MCF 10A (cell line): ENCODE measurements around the gene GRAMD2A. TPM values are rescaled to one million over a fixed set of nuclear protein-coding genes. Genes with fewer than 3 reads are reported as not detected.

Source experiments
- BruUV-seq: library from RNA; stranded (reverse); fragments of 400-500 nt; replicated peaks from 2 replicates; lab custom pipeline; 2021; lab: Mats Ljungman, UMichigan
- CTCF ChIA-PET: fragments of 300-600 bp; sonication (Branson Sonifier 250); formaldehyde crosslinking; extraction: SDS; loops from one replicate; lab custom pipeline; 2021; ENCODE audit warnings: antibody characterized with exemption, inconsistent platforms; lab: Yijun Ruan, JAX
- POLR2A ChIA-PET: fragments of 300-600, 350-650 bp; sonication (Branson Sonifier 250); formaldehyde crosslinking; extraction: SDS; loops from one replicate; lab custom pipeline; 2020; ENCODE audit warnings: antibody characterized with exemption, inconsistent platforms; lab: Yijun Ruan, JAX
- DNase-seq: peaks from one replicate; pipeline ENCODE4 v3.0.0-alpha.2; 2018; ENCODE audit not compliant: unreplicated experiment
- H3K27ac Mint-ChIP-seq: one replicate; pipeline ENCODE4 v1.8.0; 2022; ENCODE audit warnings: mild to moderate bottlenecking, low read depth, mixed read lengths; ENCODE audit not compliant: unreplicated experiment
- H3K27me3 Mint-ChIP-seq: one replicate; pipeline ENCODE4 v1.8.0; 2022; ENCODE audit warnings: mixed read lengths; ENCODE audit not compliant: insufficient read depth, unreplicated experiment
- H3K36me3 Mint-ChIP-seq: one replicate; pipeline ENCODE4 v1.8.0; 2022; ENCODE audit warnings: mild to moderate bottlenecking, moderate library complexity, mixed read lengths; ENCODE audit not compliant: insufficient read depth, unreplicated experiment
- H3K4me1 Mint-ChIP-seq: one replicate; pipeline ENCODE4 v1.8.0; 2022; ENCODE audit warnings: mixed read lengths; ENCODE audit not compliant: insufficient read depth, unreplicated experiment
- H3K4me3 Mint-ChIP-seq: one replicate; pipeline ENCODE4 v1.8.0; 2022; ENCODE audit warnings: mild to moderate bottlenecking, moderate library complexity, mixed read lengths; ENCODE audit not compliant: unreplicated experiment
- H3K9me3 Mint-ChIP-seq: one replicate; pipeline ENCODE4 v1.8.0; 2022; ENCODE audit warnings: mixed read lengths; ENCODE audit not compliant: unreplicated experiment
- intact Hi-C: fragments of 100-400 bp; cut with micrococcal nuclease; formaldehyde crosslinking; loops from 2 replicates; pipeline ENCODE4 v1.14.1; 2022
- total RNA-seq: library from RNA; stranded (reverse); gene quantifications from 2 replicates; pipeline ENCODE4 v1.2.3, GENCODE V29; 2022
- TF ChIP-seq, protein P1 (sequence below): fragments of 200-600 bp; IDR thresholded peaks from one replicate; pipeline ENCODE4 v1.8.0; 2022; ENCODE audit warnings: antibody characterized with exemption, mild to moderate bottlenecking; ENCODE audit not compliant: unreplicated experiment

GRAMD2A gene
- total RNA-seq, 1 experiment from 2014 or later = 0.93 TPM

DNA sequence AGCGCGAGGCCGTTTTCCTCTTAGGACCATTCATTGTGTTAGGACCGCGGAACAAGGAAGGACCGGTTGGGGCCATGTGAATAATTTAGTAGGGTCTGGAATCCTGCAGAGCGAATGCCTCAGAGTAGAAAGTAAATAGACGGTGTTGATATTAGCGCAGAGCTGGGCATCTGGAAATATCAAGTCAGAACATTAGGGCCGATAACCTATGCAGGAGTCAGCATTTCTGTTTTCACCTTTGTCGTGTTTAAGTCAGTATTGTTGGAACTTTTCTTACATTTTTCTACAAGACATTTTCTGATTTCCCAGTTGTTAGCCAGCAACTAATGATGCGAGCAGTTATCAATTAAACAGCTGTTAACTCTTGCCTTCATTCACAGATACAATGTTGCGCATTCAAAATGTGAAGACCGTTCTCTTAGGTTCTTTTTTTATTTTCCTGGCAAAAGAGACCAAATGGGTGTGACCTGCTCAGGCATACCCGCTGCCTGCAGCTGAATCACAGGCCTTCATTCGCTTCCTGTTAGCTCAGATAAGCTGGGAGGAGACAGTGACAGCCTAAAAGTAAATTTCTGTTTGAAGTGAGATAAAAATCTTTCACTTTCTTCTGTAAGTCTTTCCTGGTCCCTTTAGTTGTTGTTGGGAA, 34.4 kb upstream of the GRAMD2A start:
- H3K27ac Mint-ChIP-seq = peak overlapping the region; percentile 72
- no peaks in the 10 kb centered on the region for H3K9me3 Mint-ChIP-seq
- ChIA-PET POLR2A (interaction anchor here (0.6 to 7.8 kb wide), 30 partner anchors 9 to 1757 kb away, joined by 3 to 424 read pairs (median 6); partner anchors contain the start of genes BBS4, GRAMD2A, HEXA and HIGD2B), CTCF (interaction anchor here (0.6 to 1.2 kb wide), 8 partner anchors 9 to 1358 kb away, joined by 3 to 7 read pairs (median 4); partner anchors contain the start of gene GRAMD2A)
- TF ChIP-seq, protein P1, sequence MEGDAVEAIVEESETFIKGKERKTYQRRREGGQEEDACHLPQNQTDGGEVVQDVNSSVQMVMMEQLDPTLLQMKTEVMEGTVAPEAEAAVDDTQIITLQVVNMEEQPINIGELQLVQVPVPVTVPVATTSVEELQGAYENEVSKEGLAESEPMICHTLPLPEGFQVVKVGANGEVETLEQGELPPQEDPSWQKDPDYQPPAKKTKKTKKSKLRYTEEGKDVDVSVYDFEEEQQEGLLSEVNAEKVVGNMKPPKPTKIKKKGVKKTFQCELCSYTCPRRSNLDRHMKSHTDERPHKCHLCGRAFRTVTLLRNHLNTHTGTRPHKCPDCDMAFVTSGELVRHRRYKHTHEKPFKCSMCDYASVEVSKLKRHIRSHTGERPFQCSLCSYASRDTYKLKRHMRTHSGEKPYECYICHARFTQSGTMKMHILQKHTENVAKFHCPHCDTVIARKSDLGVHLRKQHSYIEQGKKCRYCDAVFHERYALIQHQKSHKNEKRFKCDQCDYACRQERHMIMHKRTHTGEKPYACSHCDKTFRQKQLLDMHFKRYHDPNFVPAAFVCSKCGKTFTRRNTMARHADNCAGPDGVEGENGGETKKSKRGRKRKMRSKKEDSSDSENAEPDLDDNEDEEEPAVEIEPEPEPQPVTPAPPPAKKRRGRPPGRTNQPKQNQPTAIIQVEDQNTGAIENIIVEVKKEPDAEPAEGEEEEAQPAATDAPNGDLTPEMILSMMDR = no peak
- H3K4me3 Mint-ChIP-seq = peak overlapping the region; percentile 89
- peaks cover 25% of the 10 kb centered on the region for H3K4me1 Mint-ChIP-seq
- H3K27me3 Mint-ChIP-seq = no peaks in the 10 kb centered on the region
- peaks cover 18% of the 10 kb centered on the region for H3K36me3 Mint-ChIP-seq
- intact Hi-C loops = no loop called here
- BruUV-seq = TSS peak; percentile 76
- DNase-seq = peak; percentile 80

DNA sequence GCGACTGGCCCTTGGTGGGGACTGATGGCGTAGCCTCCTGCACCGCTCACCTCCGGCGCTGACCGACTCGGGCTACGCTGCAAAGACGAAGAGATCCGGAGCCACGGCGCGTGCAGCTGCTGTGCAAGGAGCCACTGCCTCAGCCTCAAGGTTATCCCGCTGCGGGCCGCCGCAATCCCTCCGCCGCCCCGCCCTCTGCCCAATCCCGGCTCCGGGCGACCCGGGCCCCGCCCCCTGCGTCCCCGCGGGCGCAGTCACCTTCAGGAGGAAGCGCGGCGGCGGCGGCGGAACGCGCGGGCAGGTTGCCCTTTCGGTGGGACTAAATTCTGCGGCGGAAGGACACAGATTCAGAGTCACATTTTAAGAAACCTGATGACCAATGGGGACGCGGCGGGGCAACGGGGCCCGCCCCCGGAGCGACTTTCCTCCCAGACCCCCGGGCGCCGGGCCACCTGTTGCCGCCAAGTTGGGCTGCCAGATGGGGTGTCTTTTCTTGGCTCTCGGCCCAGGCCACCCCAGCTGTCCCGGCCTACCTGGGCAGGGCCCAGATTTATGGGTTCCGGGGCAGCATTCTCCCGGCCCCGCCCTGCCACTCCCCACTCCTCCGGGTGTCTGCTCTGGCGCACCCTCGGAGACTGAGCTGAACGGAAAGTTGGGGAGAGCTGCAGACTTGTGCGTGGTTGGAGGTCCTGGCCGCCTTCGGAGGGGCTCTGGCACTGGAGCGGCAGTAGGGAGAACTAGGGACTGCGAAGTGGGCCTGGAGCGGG, 33.7 kb upstream of the GRAMD2A start, which contains the start of gene PKM:
TSS of gene PKM (minus strand) at position 125 of the 767 bp plus-strand sequence. CDS start 12,093 bp downstream, outside the sequence.
- intact Hi-C loops = no loop called here
- POLR2A ChIA-PET = interaction anchor here (0.6 to 7.8 kb wide), 34 partner anchors 7 to 461 kb away, joined by 3 to 424 read pairs (median 6); partner anchors contain the start of genes ARIH1, BBS4, GRAMD2A and HEXA
- peaks cover 19% of the 10 kb centered on the region for H3K36me3 Mint-ChIP-seq
- peaks cover 24% of the 10 kb centered on the region for H3K4me1 Mint-ChIP-seq
- BruUV-seq = no TSS peak
- peak within 1 kb of the TSS; percentile 81 for H3K27ac Mint-ChIP-seq
- DNase-seq = peak; percentile 98
- no peaks in the 10 kb centered on the region for H3K27me3 Mint-ChIP-seq
- no peaks in the 10 kb centered on the region for H3K9me3 Mint-ChIP-seq
- TF ChIP-seq, protein P1 = no peak
- CTCF ChIA-PET = interaction anchor here (0.8 to 1.2 kb wide), 4 partner anchors 9 to 42 kb away, joined by 3 to 7 read pairs (median 4); no protein-coding TSS in a partner anchor
- H3K4me3 Mint-ChIP-seq = peak within 1 kb of the TSS; percentile 89

DNA sequence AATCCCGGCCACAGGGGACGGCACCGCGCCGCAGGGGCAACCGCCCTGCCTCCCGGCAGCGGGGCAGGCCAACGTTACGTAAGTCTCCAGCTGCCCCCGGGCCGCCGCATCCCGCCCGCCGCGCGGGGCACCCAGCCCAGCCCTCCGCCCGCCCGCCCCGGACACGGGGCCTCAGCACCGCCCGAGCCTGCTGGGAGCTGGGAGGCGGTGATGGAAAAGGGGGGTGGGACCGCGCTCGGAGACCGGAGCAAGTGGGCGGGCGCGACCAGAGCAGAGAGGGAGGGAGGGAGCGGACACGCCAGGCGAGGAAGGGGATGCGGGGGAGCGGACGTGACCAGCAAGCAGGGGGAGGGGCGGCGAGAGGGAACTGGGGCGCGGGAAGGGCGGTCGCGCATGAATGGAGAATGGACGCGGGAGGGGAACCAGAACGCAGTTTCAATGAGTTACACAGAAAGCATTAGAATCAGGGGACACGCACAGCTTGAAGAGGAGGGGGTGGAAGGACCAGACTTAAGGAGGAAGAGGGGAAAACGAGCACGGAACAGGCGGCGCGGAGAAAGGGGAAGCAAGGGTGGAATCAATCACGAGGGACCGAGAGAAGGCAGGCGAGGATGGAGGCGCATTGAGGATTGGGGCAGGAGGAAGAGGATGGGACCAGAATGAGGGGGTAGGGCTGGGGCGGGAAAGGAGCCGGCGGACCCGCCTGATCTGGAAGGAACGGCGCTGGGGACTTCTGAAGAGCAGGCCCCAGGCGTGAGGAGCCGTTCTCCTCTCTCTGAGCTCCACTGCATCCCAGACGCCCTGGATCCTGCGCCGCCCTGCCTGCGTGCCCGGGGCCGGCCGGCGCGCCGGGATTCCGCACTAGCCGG, 32.8 kb upstream of the GRAMD2A start:
- CTCF ChIA-PET = interaction anchor here (0.7 to 1.3 kb wide), 4 partner anchors 9 to 31 kb away, joined by 3 to 5 read pairs (median 4); no protein-coding TSS in a partner anchor
- H3K27ac Mint-ChIP-seq = peak overlapping the region; percentile 81
- H3K9me3 Mint-ChIP-seq = no peaks in the 10 kb centered on the region
- no TSS peak for BruUV-seq
- peak overlapping the region; percentile 89 for H3K4me3 Mint-ChIP-seq
- peak; percentile 89 for DNase-seq
- intact Hi-C loops = loop anchor here (1.0 kb wide), 2 partner anchors 27 to 42 kb away; partner anchors contain the start of gene PARP6
- H3K36me3 Mint-ChIP-seq = peaks cover 27% of the 10 kb centered on the region
- H3K4me1 Mint-ChIP-seq = peaks cover 29% of the 10 kb centered on the region
- no peaks in the 10 kb centered on the region for H3K27me3 Mint-ChIP-seq
- TF ChIP-seq, protein P1 = no peak
- POLR2A ChIA-PET = interaction anchor here (0.6 to 7.8 kb wide), 25 partner anchors 8 to 995 kb away, joined by 3 to 424 read pairs (median 8); partner anchors contain the start of genes ARIH1, GRAMD2A, HEXA and MYO9A
